Fibroblast of the aortic adventitia (primary cell): ENCODE measurements around the gene NUDT6. TPM values are rescaled to one million over a fixed set of nuclear protein-coding genes. Genes with fewer than 3 reads are reported as not detected.

ENCODE experiments used
- DNase-seq: peaks from one replicate; pipeline ENCODE4 v3.0.0-alpha.2; 2010; ENCODE audit warnings: low read depth
- H3K4me3 ChIP-seq: 2 replicates; pipeline ENCODE4 v1.5.1; 2011; ENCODE audit warnings: low read depth, mild to moderate bottlenecking, control low read depth, low read length, moderate library complexity
- total RNA-seq: library from RNA; depleted of rRNA; stranded (reverse); fragments of >200 nt; gene quantifications from 2 replicates; pipeline ENCODE4 v1.2.3, GENCODE V29; 2012; ENCODE audit warnings: low replicate concordance
- TF ChIP-seq, protein P1 (sequence below): IDR thresholded peaks from 2 replicates; pipeline ENCODE4 v1.5.1; 2011; ENCODE audit warnings: mild to moderate bottlenecking, low read length, control low read depth, inconsistent platforms; ENCODE audit not compliant: insufficient read depth

Gene NUDT6
- total RNA-seq, 1 donor, result 8.5 TPM

DNA sequence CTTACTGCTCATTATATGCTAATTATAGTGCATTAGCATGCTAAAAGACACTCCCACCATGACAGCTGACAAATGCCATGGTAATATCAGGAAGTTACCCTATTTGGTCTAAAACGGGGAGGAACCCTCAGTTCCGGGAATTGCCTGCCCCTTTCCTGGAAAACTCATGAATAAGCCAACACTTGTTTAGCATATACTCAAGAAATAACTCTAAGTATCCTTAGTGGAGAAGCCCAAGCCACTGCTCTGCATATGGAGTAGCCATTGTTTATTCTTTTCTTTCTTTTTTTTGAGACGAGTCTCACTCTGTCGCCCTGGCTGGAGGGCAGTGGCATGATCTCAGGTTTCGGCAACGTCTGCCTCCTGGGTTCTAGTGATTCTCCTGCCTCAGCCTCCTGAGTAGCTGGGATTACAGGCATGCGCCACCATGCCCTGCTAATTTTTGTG, 15.5 kb downstream of the NUDT6 start:
- TF ChIP-seq, protein P1, sequence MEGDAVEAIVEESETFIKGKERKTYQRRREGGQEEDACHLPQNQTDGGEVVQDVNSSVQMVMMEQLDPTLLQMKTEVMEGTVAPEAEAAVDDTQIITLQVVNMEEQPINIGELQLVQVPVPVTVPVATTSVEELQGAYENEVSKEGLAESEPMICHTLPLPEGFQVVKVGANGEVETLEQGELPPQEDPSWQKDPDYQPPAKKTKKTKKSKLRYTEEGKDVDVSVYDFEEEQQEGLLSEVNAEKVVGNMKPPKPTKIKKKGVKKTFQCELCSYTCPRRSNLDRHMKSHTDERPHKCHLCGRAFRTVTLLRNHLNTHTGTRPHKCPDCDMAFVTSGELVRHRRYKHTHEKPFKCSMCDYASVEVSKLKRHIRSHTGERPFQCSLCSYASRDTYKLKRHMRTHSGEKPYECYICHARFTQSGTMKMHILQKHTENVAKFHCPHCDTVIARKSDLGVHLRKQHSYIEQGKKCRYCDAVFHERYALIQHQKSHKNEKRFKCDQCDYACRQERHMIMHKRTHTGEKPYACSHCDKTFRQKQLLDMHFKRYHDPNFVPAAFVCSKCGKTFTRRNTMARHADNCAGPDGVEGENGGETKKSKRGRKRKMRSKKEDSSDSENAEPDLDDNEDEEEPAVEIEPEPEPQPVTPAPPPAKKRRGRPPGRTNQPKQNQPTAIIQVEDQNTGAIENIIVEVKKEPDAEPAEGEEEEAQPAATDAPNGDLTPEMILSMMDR, result no peak
- DNase-seq, result no peak
- no peak overlapping the region for H3K4me3 ChIP-seq

DNA sequence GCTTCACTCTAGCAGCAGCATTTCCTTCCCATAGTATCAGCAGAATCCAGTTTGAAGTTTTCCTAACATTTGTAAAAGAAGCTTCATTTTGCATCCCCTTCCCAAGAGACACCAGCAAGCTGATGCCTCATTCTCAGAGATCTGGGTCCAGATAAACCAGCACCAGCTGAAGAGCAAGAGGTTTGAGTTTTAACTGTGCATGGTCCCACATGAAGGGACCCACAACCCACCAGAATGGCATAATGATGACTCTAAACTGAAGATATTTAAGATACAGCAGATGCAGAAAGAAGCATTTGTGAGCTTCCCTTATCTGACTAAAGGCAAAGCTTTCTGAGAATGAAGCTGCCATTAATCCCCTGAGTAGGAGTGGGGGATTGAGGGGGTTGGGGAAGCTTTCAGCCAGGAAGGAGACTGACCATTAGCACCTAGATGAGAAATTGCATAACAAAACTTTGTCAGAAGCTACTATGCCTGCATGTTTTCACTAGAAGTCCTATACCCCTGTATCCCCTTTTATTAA, 18.6 kb downstream of the NUDT6 start:
- DNase-seq, result no peak
- TF ChIP-seq, protein P1, result no peak
- H3K4me3 ChIP-seq, result no peak overlapping the region

DNA sequence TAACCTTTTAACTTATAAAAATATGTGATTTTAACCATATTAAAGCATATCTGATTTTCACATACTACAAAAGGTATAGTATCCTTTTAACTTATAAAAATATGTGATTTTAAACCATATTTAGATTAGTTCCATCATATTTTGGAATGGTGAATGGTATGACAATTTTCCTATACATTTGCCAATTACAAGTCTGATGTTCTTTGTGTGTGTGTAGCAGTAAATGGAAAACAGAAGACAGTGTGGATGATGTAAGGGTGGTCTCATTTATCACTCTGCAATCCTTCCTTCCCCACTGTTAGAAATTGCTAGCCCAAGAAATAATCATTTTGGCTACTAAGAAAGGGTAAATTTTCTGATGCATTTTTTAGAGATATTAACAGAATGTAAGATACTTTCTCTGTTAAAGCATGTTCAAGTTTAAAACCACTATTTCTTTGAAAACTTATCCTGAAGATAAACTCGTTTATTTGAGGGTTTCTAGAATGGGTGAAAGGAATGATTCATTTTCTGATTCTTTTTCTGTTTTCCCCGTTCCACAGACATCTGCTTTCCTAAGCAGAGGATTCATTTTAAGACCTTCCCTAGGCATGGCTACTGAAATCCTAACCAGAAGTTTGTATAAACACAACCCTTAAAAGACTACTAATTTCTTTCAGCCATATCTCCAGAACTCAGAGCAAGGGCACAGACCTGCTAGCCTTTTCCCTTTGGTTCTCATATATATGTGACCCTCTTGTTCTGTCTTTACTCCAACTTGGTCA, 21.0 kb downstream of the NUDT6 start:
- DNase-seq, result peak; percentile 50
- no peak overlapping the region for H3K4me3 ChIP-seq
- TF ChIP-seq, protein P1, result no peak

DNA sequence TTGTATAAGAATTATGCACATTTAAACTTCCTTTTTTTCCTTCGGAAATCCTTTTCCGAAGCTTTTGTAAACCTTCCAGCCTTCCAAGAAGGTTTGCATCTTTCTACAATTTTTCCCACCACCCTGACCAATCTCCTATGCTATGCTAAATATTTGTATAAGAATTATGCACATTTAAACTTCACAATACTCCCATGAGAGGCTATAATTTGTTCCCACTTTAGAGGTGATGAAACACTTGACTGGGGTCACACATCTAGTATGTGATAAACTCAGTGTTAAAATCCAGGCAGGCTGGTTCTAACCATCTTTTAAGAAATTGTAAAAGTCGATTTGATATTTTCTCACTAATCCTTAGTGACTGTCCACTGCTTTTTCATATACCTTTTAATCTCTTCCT, 22.1 kb downstream of the NUDT6 start:
- TF ChIP-seq, protein P1, result no peak
- H3K4me3 ChIP-seq, result no peak overlapping the region
- no peak for DNase-seq

DNA sequence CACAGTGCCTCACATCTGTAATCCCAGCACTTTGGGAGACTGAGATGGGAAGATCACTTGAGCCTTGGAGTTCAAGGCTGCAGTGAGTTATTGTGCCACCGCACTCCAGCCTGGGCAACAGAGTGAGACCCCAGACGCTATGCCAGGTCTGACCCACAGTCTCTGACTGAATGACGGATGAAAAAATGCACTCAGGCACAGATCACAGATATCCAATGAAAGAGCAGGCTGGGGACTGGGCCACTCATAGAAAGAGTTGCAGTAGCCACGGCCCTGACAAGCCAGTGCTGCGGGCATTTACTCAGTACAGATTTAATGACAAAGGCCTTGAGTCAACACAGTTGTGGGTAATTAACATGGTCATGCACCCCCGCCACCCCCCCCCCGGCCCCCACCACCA, 22.7 kb downstream of the NUDT6 start:
- DNase-seq, result no peak
- no peak overlapping the region for H3K4me3 ChIP-seq
- TF ChIP-seq, protein P1, result no peak

DNA sequence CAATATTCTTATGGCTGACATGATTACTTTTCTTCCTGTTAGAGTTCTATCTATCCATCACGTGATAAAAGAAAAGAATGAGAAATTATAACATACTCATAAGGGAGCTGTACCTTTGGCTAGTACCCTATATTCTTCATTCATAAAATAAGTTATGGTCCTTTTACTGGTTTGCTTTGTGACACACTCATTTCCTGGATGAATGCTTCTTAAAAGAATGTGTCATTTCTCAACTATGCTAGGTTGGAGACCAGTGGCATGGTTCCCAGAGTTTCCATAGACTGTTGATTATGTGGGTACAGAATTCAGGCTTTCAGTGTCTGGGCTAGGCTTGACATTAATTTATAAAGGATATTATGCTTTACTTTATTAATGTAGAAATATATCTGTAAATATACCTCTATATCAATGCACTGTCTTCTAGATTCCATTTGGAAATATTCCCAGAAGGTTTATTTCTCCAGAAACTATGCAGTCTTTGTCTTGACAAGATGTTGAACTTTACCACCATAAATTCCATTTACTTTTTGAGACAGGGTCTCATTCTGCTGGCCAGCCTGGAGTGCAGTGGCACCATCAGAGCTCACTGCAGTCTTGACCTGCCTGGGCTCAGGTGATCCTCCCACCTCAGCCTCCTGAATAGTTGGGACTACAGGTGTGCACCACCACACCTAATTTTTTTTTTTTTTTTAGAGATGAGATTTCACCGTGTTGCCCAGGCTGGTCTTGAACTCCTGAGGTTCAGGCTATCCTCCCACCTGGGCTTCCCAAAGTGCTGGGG, 23.8 kb downstream of the NUDT6 start:
- TF ChIP-seq, protein P1, result no peak

More for the DNA sequence above, 23.8 kb downstream of the NUDT6 start:
- no peak overlapping the region for H3K4me3 ChIP-seq
- peak; percentile 92 for DNase-seq
